Parathyroid adenoma (tissue), 2 donors: ENCODE results near the gene APPBP2.
"Not testable (repeated sequence)": the region's sequence is repeated elsewhere in the genome, so short reads cannot be mapped to it uniquely, and the experiment has no call there.

Experiments used
- H2AFZ ChIP-seq: fragments of 300-600 bp; sonication (generic); one replicate; pipeline ENCODE4 v1.7.0; 2017; ENCODE audit warnings: antibody characterized with exemption, mild to moderate bottlenecking
- H3K27ac ChIP-seq: fragments of 300-600 bp; sonication (generic); one replicate; pipeline ENCODE4 v1.7.0; 2017
- H3K27me3 ChIP-seq: fragments of 300-600 bp; sonication (generic); one replicate; pipeline ENCODE4 v1.7.0; 2017; ENCODE audit warnings: low read length; ENCODE audit not compliant: control insufficient read depth, insufficient read depth
- H3K36me3 ChIP-seq: fragments of 300-600 bp; sonication (generic); one replicate; pipeline ENCODE4 v1.7.0; 2017; ENCODE audit warnings: low read length; ENCODE audit not compliant: control insufficient read depth, insufficient read depth
- H3K4me1 ChIP-seq: fragments of 300-600 bp; sonication (generic); one replicate; pipeline ENCODE4 v1.7.0; 2017; ENCODE audit warnings: control low read depth
- H3K4me2 ChIP-seq: fragments of 300-600 bp; sonication (generic); one replicate; pipeline ENCODE4 v1.7.0; 2017; ENCODE audit warnings: low read length
- H3K4me3 ChIP-seq: fragments of 300-600 bp; sonication (generic); one replicate; pipeline ENCODE4 v1.7.0; 2017; ENCODE audit warnings: low read depth, low read length
- H3K79me2 ChIP-seq: fragments of 300-600 bp; sonication (generic); one replicate; pipeline ENCODE4 v1.7.0; 2017; ENCODE audit warnings: control low read depth
- H3K9ac ChIP-seq: fragments of 300-600 bp; sonication (generic); one replicate; pipeline ENCODE4 v1.7.0; 2017; ENCODE audit warnings: mild to moderate bottlenecking
- H3K9me3 ChIP-seq: fragments of 300-600 bp; sonication (generic); one replicate; pipeline ENCODE4 v1.7.0; 2017; ENCODE audit warnings: low read length; ENCODE audit not compliant: control insufficient read depth
- TF ChIP-seq, protein P1 (sequence below): fragments of 300-600 bp; sonication (generic); IDR thresholded peaks from one replicate; pipeline ENCODE4 v1.7.0; 2017; ENCODE audit warnings: antibody characterized with exemption, mild to moderate bottlenecking
- donor health status: primary hyperparathyroidism.

The APPBP2 gene

DNA sequence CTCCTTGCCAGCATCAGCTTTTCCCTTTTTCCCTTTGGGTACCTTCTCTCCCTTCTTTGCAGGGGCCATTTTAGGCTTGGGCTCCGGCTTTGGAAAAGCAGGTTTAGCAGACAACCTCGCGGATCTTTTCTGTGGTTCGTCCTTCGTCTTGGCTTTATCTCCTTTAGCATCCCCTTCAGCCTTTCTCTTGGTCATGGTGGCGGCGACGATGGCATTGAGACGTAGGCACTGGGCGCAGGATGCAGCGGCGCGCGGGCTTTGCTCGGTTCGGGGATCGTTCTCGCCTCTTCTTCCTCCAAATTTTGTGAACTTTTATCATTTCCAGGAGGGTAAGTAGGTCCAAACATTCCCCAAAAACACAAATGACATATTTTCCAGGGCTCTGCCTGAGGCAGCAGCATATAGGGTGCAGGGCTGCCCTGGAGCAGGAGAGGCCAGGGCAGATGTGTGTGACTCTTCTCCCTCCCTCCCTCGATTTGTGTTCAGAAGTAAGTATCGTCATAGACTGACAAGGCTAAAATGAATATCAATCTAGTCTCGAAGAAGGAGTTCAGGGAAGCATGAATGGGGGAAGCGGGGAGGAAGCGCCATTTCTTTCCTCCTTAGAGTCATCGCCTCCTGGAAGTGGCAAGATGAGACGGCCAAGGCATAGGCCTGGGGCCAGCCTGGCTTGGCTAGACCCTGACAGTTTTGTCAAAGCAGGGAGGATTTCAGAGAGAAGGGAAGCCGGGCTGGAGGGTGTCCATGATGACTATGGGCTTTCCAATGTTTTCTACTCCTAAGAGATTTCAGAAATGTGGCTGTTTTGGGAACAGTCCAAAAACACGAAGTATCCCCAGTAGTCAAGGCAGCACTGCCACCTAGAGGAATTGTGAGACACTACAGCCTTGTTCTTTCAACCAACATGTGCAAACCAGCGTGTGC, 90.5 kb downstream of the APPBP2 start:
- Histone ChIP-seq H3K4me2 (no peak overlapping the region), H3K27ac (no peak overlapping the region), H3K79me2 (no peaks in the 10 kb centered on the region), H3K4me1 (no peaks in the 10 kb centered on the region), H3K27me3 (no peaks in the 10 kb centered on the region), H3K36me3 (no peaks in the 10 kb centered on the region), H3K9ac (no peak overlapping the region), H3K4me3 (no peak overlapping the region), H2AFZ (peak overlapping the region; percentile 38), H3K9me3 (no peaks in the 10 kb centered on the region)
- TF ChIP-seq, protein P1, sequence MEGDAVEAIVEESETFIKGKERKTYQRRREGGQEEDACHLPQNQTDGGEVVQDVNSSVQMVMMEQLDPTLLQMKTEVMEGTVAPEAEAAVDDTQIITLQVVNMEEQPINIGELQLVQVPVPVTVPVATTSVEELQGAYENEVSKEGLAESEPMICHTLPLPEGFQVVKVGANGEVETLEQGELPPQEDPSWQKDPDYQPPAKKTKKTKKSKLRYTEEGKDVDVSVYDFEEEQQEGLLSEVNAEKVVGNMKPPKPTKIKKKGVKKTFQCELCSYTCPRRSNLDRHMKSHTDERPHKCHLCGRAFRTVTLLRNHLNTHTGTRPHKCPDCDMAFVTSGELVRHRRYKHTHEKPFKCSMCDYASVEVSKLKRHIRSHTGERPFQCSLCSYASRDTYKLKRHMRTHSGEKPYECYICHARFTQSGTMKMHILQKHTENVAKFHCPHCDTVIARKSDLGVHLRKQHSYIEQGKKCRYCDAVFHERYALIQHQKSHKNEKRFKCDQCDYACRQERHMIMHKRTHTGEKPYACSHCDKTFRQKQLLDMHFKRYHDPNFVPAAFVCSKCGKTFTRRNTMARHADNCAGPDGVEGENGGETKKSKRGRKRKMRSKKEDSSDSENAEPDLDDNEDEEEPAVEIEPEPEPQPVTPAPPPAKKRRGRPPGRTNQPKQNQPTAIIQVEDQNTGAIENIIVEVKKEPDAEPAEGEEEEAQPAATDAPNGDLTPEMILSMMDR: peak; percentile 91

DNA sequence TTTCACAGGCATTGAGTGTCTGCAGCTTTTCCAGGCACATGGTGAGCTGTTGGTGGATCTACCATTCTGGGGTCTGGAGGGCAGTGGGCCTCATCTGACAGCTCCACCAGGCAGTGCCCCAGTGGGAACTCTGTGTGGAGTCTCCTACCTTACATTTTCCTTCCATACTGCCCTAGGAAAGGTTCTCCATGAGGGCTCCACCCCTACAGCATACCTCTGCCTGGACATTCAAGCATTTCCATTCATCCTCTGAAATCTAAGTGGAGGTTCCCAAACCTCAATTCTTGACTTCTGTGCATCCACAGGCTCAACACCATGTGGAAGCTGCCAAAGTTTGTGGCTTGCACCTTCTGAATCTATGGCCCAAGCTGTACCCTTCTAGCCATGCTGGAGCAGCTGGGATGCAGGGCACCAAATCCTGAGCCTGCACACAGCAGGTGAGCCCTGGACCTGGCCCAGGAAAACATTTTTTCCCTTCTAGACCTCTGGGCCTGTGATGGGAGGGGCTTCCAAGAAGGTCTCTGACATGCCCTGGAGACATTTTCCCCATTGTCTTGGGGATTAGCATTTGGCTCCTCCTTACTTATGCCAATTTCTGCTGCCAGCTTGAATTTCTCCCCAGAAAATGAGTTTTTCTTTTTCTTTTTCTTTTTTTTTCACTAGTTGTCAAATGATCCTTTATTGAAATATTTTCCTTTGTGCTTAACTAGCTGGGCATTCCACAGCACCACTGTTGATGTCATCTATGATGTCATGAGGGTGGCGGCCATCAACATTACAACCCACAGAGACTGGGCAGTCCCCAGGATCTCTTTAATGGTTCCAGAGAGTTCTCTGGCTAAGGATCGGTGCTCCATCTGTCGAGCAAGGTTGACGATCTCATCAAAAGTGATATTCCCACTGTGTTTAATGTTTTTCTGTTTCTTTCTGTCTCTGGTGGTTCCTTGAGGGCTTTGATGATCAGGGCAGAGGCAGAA, 92.7 kb downstream of the APPBP2 start:
- not testable (repeated sequence) for H3K4me3 ChIP-seq, H3K4me1 ChIP-seq, H3K27me3 ChIP-seq, H3K36me3 ChIP-seq, H3K79me2 ChIP-seq, H3K4me2 ChIP-seq, H3K9me3 ChIP-seq, H2AFZ ChIP-seq, H3K9ac ChIP-seq, H3K27ac ChIP-seq

DNA sequence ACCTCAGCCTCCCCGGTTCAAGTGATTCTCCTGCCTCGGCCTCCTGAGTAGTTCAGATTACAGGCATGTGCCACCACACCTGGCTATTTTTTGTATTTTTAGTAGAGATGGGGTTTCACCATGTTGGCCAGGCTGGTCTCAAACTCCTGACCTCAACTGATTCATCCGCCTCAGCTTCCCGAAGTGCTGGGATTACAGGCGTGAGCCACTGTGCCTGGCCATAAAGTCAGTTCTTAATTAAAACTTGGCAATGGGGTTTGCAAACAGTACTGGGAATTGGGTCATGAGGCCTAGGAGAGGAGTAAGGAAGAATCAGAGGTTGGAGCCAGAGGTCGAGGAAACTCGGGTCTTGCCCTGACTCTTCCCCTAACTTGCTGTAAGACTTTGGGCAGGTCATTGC, 95.5 kb downstream of the APPBP2 start:
- not testable (repeated sequence) for H3K9me3 ChIP-seq, H2AFZ ChIP-seq, H3K79me2 ChIP-seq, H3K4me2 ChIP-seq, H3K27ac ChIP-seq, H3K4me3 ChIP-seq, H3K27me3 ChIP-seq, H3K36me3 ChIP-seq, H3K9ac ChIP-seq, H3K4me1 ChIP-seq

DNA sequence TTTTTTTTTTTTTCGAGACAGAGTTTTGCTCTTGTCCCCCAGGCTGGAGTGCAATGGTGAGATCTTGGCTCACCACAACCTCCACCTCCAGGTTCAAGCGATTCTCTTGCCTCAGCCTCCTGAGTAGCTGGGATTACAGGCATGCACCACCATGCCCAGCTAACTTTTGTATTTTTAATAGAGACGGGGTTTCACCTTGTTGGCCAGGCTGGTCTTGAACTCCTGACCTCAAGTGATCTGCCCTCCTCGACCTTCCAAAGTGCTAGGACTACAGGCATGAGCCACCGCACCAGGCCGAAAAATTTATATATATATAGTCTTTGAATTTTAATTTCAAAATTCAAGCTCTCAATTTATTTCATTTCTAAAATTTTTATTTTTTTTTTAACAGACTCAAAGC, 97.6 kb downstream of the APPBP2 start:
- H3K27me3 ChIP-seq, H3K9me3 ChIP-seq, H3K27ac ChIP-seq, H3K4me2 ChIP-seq, H2AFZ ChIP-seq, H3K4me1 ChIP-seq, H3K79me2 ChIP-seq, H3K36me3 ChIP-seq, H3K9ac ChIP-seq, H3K4me3 ChIP-seq: not testable (repeated sequence)

DNA sequence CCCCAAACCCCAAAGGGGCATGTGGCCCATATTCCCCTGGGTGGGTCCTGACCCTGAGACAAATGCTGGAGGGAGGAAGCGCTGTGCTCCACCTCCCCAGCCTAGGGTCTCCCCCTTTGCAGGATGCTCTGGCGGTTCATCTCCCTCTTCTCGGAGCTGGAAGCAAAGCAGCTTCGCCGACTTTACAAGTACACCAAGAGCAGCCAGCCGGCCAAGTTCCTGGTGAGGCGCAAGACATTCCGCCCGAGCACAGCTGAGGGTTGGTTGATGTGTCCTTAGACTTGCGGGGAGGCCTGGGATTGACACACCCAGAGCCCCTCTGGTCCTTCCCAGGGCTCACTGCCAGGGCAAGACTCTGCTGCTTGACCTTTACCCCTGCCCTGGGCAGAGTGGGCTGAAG, 99.4 kb downstream of the APPBP2 start:
- Histone ChIP-seq H3K79me2 (no peaks in the 10 kb centered on the region), H3K4me3 (no peak overlapping the region)

More for the DNA sequence above, 99.4 kb downstream of the APPBP2 start:
- Histone ChIP-seq H3K27ac (no peak overlapping the region), H3K9me3 (no peaks in the 10 kb centered on the region), H3K9ac (no peak overlapping the region), H3K4me1 (no peaks in the 10 kb centered on the region), H3K27me3 (no peaks in the 10 kb centered on the region), H3K36me3 (no peaks in the 10 kb centered on the region), H3K4me2 (no peak overlapping the region), H2AFZ (no peak overlapping the region)
- TF ChIP-seq, protein P1: no peak
